ENCODE measurements around the gene GSG1L2.

Gene GSG1L2

DNA sequence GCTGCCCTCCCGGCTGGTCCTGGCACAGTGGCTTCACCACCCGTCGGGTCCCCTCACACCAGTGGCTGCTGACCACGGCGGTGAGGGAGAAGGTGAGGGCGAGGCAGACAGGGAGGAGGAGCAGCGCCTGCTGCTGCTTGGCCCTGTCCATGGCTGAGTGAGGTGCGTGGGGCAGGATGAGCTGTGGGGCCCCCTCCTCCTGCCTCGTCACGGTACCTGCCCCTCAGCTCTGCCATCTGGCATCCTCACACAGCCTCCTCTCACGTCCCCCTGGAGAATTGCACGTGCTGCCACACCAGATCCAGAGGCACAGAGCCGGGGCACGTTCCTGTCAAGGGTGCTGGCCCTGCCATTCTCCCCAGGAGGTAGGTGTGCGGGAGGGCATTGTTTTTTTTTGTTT is at the start of gene GSG1L2:
Gene GSG1L2, minus strand, starts transcription at position 159 of the 400 bp plus-strand sequence. Its CDS starts 8 bp downstream, at position 151.
- no peak for DNase-seq

DNA sequence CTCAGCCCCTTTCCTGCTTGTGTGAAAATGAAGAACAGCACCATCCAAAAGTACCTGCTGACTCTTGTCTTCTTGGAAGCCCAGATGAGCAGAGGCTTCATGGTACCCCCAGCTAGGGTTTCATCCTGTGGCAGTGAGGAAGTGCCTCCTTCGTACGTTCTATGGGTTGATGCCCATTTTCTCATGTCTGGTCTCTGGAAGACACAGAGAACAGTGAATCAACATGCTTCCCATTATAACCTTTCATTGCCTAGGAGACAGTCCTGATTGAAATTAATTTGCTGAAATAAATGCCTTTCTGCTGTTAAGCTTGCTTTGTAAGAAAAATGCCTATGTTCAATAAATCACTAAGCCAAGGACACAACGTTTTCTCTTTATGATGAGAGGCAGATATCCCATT is 46.7 kb upstream of the GSG1L2 start:
- no peak for DNase-seq

DNA sequence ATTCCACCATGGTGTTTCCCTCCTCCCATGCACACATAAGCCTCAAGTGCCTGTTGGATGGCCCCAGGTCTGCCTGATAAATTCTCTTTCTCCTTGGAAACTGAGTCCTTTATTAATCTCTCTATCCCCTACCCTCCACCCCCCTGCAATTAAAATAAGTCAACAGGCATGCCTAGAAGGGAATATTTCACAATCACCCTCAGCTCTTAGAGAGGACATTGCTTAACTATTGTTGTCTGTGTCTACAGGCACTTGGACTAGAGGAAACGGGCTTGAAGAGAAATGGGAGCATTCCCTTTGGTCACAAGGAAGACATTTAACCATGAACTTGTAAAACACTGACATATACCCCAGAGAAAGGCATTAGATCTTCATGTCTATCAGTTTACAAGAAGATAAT is 43.7 kb upstream of the GSG1L2 start:
- no peak for DNase-seq

DNA sequence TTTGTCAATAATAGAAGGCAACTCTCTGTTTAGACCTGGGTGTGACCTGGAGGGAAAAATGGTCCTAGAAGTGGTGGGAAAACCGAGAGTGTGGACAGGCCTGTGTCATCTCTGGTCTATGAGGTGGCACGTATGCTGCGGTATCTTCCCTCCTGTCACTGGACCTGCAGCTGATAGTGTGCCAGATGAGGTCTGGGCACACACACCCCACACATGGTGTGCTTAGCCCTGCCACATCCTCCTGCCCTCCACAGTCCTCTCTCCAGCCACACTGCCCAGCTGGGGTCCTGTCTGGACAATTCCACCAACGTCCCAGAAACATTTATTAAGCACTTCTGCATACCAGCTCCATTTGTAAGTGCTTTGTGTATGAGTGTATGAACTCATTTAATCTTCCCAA is 41.1 kb upstream of the GSG1L2 start:
- DNase-seq: no peak

DNA sequence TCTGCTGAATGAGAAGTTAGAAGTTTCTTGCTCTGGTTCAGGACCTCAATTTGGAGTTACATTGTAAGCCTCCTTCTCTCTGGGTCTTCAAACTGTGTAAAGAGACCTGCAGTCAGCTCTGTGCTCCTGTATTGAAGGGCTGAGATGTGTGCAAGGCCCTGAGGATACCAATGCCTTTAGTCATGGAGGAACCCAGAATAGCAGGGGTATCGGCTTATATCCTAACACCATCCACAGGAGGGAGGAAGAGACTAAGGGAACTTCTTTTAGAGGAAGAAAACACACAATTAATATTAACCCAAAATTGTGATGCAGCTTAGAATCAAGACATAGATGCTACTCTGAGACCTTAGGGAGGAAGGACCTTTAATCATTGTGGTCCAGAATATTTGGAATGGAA is 40.3 kb upstream of the GSG1L2 start:
- DNase-seq: no peak

DNA sequence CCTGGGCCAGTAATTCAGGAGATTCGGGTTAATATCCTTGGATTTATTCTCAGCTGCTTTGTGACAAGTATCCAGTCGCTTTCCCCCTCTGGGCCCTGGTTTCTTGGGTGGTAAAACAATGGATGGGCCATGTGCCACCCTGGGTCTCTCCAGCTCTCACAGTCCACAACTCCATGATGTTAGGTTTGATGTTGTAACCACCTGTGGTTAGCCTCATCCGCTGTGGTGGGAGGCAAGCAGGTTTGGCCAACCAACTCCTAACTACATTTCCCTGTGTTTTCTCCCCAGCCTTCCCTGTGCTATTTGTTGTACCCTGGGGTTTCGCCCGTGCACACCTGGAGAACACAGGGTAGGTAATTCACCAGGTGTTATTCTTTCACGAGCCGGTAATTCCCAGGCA is 39.0 kb upstream of the GSG1L2 start:
- no peak for DNase-seq

DNA sequence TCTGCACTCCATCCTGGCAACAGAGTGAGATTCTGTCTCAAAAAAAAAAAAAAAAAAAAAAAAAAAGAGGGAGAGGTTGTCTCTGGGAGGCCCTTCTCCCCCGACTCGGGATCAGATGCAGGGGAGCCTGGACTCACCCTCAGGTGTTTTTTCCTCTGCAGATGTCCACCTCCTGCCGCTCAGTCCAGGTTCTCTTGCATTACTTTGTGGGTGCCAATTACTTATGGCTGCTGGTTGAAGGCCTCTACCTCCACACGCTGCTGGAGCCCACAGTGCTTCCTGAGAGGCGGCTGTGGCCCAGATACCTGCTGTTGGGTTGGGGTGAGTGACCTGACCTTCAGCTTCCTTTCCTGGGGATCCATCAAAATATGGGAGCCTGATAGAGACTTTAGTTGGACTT is 37.9 kb upstream of the GSG1L2 start:
- DNase-seq: no peak

DNA sequence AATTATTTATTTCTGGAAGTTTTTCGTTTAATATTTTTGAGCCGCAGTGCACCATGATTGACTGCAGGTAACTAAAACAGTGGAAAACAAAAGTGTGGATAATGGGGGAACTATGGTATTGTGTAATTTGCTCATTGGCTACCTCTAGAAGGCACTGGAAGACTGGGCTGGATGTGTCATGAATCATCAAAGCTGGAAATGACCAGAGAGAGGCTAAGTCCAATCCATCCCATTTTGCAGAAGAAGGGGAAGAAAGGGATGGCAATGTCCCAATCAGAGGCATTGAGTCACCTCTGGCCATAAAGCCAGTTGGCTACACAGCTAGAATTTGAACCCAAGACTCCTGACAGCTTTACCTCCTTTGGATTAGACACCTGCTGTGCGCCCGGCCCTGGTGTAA is 33.2 kb upstream of the GSG1L2 start:
- no peak for DNase-seq

DNA sequence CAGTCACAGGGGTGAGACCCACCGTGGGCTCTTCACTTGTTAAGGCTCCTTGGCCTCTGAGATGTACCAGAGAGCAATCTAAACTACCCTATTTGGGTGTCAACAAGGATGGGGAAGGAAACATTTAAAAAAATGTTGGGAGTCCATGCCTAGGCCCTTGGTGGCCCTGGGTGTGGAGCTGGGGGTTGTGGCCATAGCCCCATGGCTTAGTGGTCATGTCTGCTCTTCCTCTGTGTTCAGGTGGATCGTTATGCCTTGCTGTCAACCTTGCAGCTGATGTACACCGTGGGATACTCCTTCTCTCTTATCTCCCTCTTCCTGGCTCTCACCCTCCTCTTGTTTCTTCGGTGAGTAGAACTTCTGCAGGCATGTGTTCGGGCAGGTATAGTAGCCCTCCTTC is 32.4 kb upstream of the GSG1L2 start:
- no peak for DNase-seq

DNA sequence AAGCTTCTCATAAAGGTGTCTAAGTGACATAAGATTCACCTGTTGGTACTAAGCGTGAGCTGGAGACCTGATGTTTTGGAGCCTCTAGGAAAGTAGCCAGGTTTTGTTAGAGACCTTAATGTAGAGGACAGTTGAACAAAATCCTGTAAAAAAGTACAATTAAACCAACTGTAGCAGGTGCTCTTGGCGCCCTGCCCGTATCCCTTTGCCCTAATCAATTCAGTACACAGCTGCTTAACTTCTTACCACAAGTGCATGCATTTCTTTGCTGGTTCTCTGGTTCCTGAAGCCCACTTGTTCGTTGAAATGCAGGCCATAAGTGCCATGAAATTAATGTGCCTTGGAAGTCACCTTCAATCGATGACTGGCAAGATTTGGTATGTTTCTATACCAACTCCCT is 28.3 kb upstream of the GSG1L2 start:
- no peak for DNase-seq

DNA sequence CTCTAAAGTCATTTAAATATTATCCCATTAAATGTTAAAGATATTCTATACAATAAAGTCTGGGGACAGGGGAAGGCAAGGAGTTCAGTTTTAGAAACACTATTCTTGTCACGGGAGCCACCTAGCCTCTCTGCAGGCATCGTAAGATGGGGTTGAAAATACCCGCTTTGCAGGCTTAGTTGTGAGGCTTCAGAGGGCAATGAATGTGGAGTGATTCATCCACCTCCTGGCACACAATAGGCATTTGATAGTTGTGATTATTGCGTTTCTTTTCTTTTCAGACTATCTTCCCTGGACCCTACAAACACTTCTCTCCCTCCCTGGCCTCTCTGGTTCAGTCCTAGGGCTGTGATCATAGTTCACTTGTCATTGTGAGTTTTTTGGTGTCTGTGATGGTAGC is 23.4 kb upstream of the GSG1L2 start:
- no peak for DNase-seq

DNA sequence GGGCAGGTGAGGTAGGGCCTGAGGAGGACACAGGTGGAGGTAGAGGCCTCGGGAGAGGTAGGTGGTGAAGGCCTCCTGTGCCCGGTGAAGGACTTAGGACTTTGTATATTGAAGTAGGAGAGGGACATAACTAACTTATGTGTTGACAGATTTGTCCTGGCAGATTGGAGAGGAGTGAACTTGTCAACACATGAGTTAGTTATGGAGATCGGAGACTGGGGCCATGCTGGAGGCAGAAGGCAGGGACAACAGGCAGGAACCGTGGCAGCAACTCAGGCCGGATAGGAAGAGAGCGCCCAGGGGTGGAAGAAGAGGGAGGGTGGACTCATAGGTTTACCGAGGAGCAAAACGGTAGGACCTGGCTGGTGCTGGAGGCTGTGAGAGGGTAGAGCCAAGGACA is 22.3 kb upstream of the GSG1L2 start:
- no peak for DNase-seq

DNA sequence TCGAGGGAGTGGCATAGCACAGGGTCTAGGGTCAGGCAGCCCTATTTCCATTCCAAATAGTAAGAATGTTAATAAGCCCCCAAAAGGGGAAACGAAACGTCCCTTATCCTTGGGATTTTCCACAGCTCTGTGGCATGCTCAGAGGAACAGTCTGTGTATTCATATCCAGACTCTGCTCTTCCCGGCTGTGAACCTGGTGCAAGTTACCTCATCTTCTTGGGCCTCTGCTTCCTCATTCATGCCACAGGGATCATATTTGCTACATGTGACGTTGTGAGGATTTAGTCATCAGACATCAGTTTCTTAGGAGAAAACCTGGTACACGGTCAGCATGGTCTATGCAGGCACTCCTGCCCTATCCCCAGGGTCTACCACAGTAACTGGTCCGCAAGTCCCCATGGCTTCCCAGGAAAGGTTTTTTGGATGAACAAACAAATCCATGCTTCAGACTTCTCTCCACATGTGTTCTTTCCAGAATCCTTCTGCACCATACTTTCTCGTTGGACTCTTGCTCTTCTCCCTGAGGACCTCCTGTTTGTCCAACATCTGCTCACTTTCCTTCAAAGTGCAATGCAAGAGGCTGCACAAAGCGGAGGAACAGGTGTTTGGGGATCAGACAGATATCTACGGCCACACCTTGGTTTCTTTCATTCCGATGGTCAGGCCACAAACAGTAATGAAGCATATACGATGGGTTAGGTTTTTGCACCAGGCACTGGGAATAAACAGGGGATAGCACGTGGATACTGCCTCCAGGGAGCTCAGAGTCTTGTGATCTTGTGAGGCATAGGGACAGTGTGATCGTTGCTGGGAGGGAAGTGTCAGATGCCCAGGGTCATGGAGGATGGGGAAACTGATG is 21.5 kb upstream of the GSG1L2 start:
- DNase-seq: no peak

DNA sequence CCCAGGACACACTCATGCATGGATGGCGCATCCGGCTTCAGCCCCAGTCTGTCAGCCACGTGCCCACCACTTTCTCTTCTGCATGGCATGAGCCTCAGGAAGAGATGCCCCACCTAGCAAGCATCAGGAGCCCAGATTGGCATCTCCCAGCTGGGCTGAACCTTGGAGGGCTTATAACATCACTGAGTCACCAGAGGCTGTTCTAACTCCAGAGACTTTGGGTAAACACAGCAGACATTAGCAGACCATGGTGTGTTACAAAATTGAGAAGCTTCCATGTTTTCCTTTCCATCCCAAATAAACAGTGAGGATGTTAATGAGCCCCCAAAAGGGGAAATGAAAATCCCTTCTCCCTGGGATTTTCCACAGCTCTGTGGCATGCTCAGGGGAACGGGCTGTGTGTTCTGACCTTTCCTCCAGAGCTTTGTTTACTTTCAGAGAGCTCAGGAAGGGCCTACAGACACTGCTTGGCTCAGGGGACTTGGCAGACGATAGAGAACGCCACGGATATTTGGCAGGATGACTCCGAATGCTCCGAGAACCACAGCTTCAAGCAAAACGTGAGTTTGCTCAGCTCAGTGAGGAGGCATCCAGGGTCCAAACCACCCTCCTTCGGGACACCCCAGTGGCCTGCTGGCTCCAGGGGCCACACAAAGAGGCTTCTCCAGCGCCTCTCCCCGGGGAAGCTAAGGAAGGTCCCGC is 20.3 kb upstream of the GSG1L2 start:
- peak; percentile 35 for DNase-seq

DNA sequence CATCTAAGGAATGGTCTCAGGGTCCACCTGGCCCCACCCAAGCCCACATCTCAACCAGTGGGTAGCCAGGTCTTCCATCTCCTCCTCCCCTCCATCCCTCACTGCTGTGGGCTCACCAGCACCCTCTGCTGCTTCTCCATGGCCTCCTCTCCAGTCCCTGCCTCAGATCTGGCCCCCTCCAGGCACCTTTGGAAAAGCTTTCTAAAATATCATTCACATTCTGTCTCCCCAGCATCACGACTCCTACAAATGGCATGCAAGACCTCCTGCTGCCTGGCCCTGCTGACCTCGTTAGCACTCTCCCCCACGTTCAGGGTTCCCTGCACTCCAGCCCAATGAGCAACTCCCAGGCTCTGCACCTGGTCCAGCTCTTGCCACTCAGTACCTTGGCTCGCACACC is 17.6 kb upstream of the GSG1L2 start:
- DNase-seq: no peak

DNA sequence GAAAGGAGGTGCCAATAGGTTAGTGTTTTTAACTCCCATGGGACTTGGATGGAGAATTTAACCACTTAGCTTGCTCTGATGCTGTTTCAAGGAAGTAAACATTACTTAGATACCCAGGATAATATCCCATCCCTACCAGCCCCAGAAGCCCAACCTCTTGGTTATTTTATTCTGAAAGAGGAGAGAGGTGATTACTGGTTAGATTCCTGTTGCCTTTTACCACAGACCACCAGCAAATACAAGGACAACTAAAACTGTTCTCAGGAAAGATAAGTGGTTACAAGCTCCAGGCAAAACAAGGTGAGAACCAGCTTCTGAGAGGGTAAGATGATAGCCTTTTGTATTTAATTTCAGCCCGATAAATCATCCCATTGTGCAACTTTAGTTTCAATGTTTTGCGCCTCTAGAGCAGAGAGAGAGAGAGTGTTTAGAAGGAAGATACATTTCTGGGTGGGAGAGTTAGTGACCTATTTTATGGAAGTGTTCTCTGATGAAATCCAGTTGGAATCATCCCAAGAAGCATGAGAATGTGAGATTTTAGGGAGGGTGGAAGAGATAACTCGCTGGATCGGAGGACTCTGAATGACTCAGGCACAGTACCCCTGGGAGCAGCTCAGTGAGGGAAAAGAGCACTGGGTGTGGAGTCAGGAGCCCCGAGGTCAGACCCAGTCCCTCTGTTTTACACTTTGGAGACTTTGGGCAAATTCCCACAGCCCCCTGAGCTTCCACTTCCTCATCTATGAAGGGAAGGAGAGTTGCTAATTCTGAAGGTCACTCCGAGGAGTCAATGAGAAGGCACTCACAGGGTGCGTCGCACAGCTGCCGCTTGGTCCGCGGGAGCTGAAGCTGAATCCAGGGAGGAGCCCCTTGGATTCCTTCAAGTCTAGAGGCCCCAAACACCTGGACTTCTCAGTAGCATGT is 15.9 kb upstream of the GSG1L2 start:
- peak; percentile 20 for DNase-seq

DNA sequence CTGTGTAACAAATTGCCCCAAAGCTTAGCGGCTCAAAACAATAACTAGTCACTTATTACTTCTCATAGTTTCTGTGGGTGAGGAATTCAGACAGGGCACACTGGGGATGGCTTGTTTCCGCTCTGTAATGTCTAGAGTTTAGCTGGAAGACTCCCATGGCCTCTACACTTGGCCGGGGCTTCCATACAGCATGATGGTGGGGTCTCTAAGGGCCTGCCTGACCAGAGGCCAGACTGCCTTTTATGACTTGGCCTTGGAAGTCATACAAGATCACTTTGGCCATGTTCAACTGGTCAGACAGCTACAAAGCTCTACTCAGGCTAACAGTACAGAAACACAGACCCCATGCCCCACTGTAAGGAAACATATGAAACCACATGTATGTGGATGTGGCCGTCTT is 12.0 kb upstream of the GSG1L2 start:
- no peak for DNase-seq

DNA sequence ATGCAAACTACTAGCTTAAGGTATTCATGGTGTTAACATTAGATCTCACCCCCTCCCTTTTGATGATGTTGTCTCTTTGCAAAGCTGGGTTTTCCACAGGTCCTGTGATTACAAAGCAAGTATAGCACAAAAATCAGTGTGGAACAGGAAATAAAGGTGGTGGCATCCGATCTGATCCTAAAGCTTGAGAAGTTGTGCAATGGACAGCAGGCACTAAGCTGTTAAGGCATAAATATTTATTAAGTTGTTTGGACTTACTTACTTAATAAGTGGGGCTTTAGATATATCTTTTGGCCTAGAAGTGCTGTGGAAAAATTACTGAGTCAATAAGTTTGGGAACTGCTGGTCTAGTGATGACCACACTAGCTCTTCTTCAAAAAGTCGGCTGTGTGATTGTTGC is 8.8 kb upstream of the GSG1L2 start:
- no peak for DNase-seq

DNA sequence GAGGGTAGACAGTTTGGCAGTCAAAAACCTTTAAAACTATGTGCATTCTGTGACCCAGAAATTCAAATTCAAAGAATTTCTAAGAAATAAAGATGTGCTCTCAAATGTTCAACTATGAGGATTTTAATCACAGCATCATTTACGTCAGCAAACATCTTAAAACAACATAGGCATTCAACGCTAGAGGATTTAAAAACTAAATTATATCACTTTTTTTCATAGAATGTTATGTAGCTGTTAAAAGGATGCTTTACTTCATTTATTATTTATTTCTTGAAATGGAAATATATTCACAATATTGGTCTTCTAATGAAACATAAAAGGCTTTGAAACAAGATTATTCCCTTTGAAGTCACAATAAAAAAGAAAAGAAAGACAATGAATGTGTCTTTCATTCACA is 7.5 kb upstream of the GSG1L2 start:
- no peak for DNase-seq

DNA sequence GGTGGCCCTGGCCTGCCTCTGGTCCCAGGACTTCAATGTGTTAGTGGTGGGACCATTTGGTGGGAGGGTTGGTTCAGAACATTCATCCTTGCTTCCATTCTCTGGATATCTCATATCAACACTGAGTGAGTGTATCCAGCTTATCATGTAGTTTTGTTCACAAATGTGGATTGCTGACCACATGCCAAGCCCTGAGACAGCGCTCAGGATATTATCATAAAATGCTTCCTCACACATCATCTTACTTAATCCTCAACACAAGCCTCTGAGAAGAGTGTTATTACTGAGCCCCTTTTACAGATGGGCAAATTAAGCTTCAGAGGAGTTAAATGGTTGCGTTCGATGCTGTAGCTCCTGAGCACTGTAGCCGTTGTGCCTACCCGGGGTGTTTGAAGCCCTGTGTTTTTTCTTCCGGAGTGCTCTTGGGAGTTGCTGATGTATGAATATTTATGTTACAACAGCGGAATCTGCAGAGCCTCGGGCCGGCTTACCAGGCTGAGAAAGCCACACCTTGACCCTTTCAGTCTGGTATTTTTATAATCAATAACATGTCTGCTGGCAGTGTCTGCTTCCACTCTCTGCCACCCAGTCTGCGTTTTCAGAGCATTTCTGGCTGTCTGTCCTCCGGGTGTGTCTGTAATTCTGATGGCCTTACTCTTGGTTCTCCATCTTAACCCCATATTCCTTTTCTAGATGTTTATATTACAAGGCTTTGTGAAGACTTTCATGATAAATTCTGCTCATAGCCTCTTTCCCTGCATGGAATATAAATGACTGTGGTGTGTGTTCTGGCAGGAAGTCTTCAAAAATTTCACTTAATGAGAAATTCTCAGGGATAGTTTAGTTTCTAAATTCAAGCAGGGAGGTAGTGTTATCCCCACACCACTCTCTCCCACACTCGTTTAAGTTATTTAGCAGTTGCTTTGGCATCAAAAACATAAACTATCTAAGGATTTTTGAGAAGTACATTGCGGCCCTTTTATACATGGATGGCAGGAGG is 6.7 kb upstream of the GSG1L2 start:
- no peak for DNase-seq

DNA sequence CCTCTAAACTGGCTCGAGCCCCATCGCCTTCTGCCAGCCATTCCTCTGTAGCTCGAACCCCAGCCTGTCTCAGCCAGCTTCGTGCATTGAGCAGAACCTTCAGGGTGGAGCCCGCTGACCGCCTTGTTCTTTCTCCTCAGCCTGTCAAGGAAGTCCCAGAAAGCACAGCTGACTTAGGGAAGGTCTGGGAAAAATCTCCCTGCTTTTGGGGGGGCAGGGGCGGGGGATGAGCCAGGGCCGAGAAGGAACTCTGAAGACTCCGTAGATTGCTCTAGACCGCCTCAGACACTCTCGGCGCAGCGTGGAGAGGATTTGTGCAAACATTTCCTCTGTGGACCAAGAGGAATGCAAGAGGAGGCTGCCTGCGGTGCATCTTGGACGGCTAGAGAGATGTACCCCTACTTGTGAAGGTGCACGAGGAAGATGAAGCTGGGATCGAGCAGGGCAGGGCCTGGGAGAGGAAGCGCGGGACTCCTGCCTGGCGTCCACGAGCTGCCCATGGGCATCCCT is 3.8 kb upstream of the GSG1L2 start, which contains the start of gene GLP2R:
Gene GLP2R, plus strand, starts transcription at position 284 of the 510 bp plus-strand sequence. Its CDS starts 140 bp downstream, at position 424.
- DNase-seq: no peak
